ENCODE data around the gene B3GALNT1.

- TF ChIP-seq CTCF (IDR thresholded peaks at IDR 0.05; ENCODE audit: low read depth, low read length) (no peak), EZH2phosphoT487 (IDR thresholded peaks at IDR 0.05; ENCODE audit: low read depth) (no peak)
Measured at GRCh38 chr3:161149529-161149928, 44.4 kb upstream of the B3GALNT1 start.
